GM23338 (cell line): ENCODE data around the gene ACVR1C. TPM values are rescaled to one million over a fixed set of nuclear protein-coding genes. Genes with fewer than 3 reads are reported as not detected.

ENCODE experiments used
- ATAC-seq: fragments of 200-7000 bp; cut with Tn5 transposase; 3 replicates; pipeline ENCODE4 v1.9.1; 2020
- DNase-seq: peaks from one replicate; pipeline ENCODE4 v3.0.0-alpha.2; 2015; ENCODE audit warnings: low spot score
- H2AFZ ChIP-seq: fragments of 200-600 bp; sonication (generic); 2 replicates; pipeline ENCODE4 v1.8.0; 2016; ENCODE audit warnings: antibody characterized with exemption, mild to moderate bottlenecking, moderate library complexity
- H3F3A ChIP-seq: fragments of 200-600 bp; sonication (generic); replicated peaks from 2 replicates; pipeline ENCODE4 v1.8.0; 2017; ENCODE audit warnings: antibody characterized with exemption, mixed run types, low read depth
- H3K27ac ChIP-seq: fragments of 200-600 bp; sonication (generic); 2 replicates; pipeline ENCODE4 v1.6.1; 2016; ENCODE audit warnings: low read depth
- H3K27me3 ChIP-seq: fragments of 200-600 bp; sonication (generic); 2 replicates; pipeline ENCODE4 v1.8.0; 2016; ENCODE audit warnings: mild to moderate bottlenecking, mixed run types, moderate library complexity; ENCODE audit not compliant: insufficient read depth
- H3K36me3 ChIP-seq: fragments of 200-600 bp; sonication (generic); 2 replicates; pipeline ENCODE4 v1.8.0; 2016; ENCODE audit warnings: mild to moderate bottlenecking; ENCODE audit not compliant: insufficient read depth
- H3K4me1 ChIP-seq: fragments of 200-600 bp; sonication (generic); 2 replicates; pipeline ENCODE4 v1.8.0; 2016; ENCODE audit warnings: mild to moderate bottlenecking, moderate library complexity; ENCODE audit not compliant: insufficient read depth
- H3K4me2 ChIP-seq: fragments of 200-600 bp; sonication (generic); 2 replicates; pipeline ENCODE4 v1.7.1; 2017; ENCODE audit warnings: mixed run types
- H3K4me3 ChIP-seq: fragments of 200-600 bp; sonication (generic); 2 replicates; pipeline ENCODE4 v1.6.1; 2016; ENCODE audit warnings: mixed run types
- H3K79me2 ChIP-seq: fragments of 200-600 bp; sonication (generic); replicated peaks from 2 replicates; pipeline ENCODE4 v1.8.0; 2017; ENCODE audit warnings: mild to moderate bottlenecking; ENCODE audit not compliant: insufficient read depth
- H3K9me2 ChIP-seq: fragments of 200-600 bp; sonication (generic); 2 replicates; pipeline ENCODE4 v1.8.0; 2017; ENCODE audit not compliant: insufficient read depth
- H4K20me1 ChIP-seq: fragments of 200-600 bp; sonication (generic); replicated peaks from 2 replicates; pipeline ENCODE4 v1.8.0; 2017; ENCODE audit warnings: mild to moderate bottlenecking; ENCODE audit not compliant: insufficient read depth
- H3K27ac Mint-ChIP-seq: 2 replicates; pipeline ENCODE4 v1.8.0; 2020; ENCODE audit warnings: inconsistent platforms, mild to moderate bottlenecking, moderate library complexity, mixed read lengths
- H3K27me3 Mint-ChIP-seq: 3 replicates; pipeline ENCODE4 v1.8.0; 2022; ENCODE audit warnings: low read depth, mild to moderate bottlenecking, moderate library complexity, mixed read lengths, inconsistent platforms; ENCODE audit not compliant: insufficient read depth, poor library complexity
- H3K36me3 Mint-ChIP-seq: 3 replicates; pipeline ENCODE4 v1.8.0; 2021; ENCODE audit warnings: low read depth, mild to moderate bottlenecking, inconsistent platforms, moderate library complexity, mixed read lengths
- H3K4me1 Mint-ChIP-seq: 3 replicates; pipeline ENCODE4 v1.8.0; 2020; ENCODE audit warnings: mild to moderate bottlenecking, inconsistent platforms, mixed read lengths
- H3K4me3 Mint-ChIP-seq: 3 replicates; pipeline ENCODE4 v1.8.0; 2021; ENCODE audit warnings: moderate library complexity, mild to moderate bottlenecking, inconsistent platforms, mixed read lengths
- H3K9me3 Mint-ChIP-seq: 3 replicates; pipeline ENCODE4 v1.8.0; 2020; ENCODE audit warnings: moderate library complexity, mild to moderate bottlenecking, inconsistent platforms, mixed read lengths
- CREB1 ChIP-seq: fragments of 250-450 bp; sonication (Bioruptor Pico); IDR thresholded peaks from 2 replicates; pipeline ENCODE4 v1.5.0; 2020; ENCODE audit warnings: low read depth, mild to moderate bottlenecking, moderate library complexity
- JUNB ChIP-seq: IDR thresholded peaks from one replicate; pipeline ENCODE4 v1.6.1; 2016; ENCODE audit warnings: antibody characterized with exemption; ENCODE audit not compliant: unreplicated experiment
- NANOG ChIP-seq: IDR thresholded peaks from 2 replicates; pipeline ENCODE4 v1.6.1; 2016; ENCODE audit warnings: antibody characterized with exemption, borderline replicate concordance
- POLR2AphosphoS5 ChIP-seq: IDR thresholded peaks from 2 replicates; pipeline ENCODE4 v1.6.1; 2016; ENCODE audit warnings: antibody characterized with exemption, low read depth
- polyA plus RNA-seq: library from polyadenylated mRNA; unstranded; fragments of >200 nt; fragmentation: Nextera tagmentation; extraction: Ambion mirVana; gene quantifications from 2 replicates; pipeline ENCODE4 v1.2.1, GENCODE V29; 2016
- total RNA-seq: library from RNA; depleted of rRNA; stranded (reverse); fragments of >200 nt; shearing (Covaris generic); gene quantifications from 2 replicates; pipeline ENCODE4 v1.2.3, GENCODE V29; 2014
- TF ChIP-seq, protein P1 (sequence below): IDR thresholded peaks from one replicate; pipeline ENCODE4 v1.6.1; 2018; ENCODE audit warnings: antibody characterized with exemption; ENCODE audit not compliant: unreplicated experiment
- TF ChIP-seq, protein P2 (sequence below): fragments of 250-450 bp; sonication (Bioruptor Pico); IDR thresholded peaks from 2 replicates; pipeline ENCODE4 v1.5.0; 2020; ENCODE audit warnings: mild to moderate bottlenecking, moderate library complexity
- TF ChIP-seq, protein P3 (sequence below), 2 experiments: fragments of 200-600 bp in 1 of 2; sonication (generic) in 1 of 2; conservative IDR thresholded peaks; 2 replicates each; pipeline versions ENCODE4 v1.5.1 to v1.6.1; 2016 to 2017; ENCODE audit warnings: antibody characterized with exemption in 2 of 2, low read depth in 2 of 2, mild to moderate bottlenecking in 2 of 2, moderate library complexity in 1 of 2

Gene ACVR1C
- total and polyA plus RNA-seq, 2 experiments from 2014 or later, result 0.61 to 0.94 TPM

DNA sequence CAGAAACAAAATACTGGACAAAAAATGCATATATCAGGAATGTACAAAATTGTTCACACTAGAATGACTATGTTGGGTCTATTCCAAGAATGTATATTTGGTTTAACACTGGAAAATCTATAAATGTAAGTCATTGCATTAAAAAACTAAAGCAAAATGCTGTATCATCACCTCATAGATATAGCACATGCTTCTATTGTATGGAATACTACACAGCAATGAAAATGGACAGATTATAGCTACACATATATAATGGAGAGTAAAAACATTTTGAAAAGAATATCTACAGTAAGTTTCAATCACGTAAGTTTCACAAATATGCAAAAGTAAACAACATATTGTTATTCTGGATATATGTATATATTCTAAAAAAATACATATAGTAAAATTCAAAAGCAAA lies 91.8 kb downstream of the ACVR1C start:
- no peak for DNase-seq
- no peak overlapping the region for H3K27ac ChIP-seq
- H3K4me2 ChIP-seq, result no peak overlapping the region
- ATAC-seq, result no peak
- H3K4me1 ChIP-seq, result no peaks in the 10 kb centered on the region
- Mint-ChIP-seq H3K27me3 (no peaks in the 10 kb centered on the region), H3K36me3 (no peaks in the 10 kb centered on the region), H3K4me1 (no peaks in the 10 kb centered on the region; the same call in 2 of the 3 replicates), H3K9me3 (no peaks in the 10 kb centered on the region), H3K4me3 (no peak overlapping the region), H3K27ac (no peak overlapping the region)
- H3K36me3 ChIP-seq, result no peaks in the 10 kb centered on the region
- H3K4me3 ChIP-seq, result no peak overlapping the region
- no peaks in the 10 kb centered on the region for H3K9me2 ChIP-seq
- no peak overlapping the region for H2AFZ ChIP-seq
- no peaks in the 10 kb centered on the region for H3F3A ChIP-seq
- H3K27me3 ChIP-seq, result no peaks in the 10 kb centered on the region
- TF ChIP-seq NANOG, result no peak
- no peak for TF ChIP-seq POLR2AphosphoS5
- H3K79me2 ChIP-seq, result no peaks in the 10 kb centered on the region
- no peaks in the 10 kb centered on the region for H4K20me1 ChIP-seq

DNA sequence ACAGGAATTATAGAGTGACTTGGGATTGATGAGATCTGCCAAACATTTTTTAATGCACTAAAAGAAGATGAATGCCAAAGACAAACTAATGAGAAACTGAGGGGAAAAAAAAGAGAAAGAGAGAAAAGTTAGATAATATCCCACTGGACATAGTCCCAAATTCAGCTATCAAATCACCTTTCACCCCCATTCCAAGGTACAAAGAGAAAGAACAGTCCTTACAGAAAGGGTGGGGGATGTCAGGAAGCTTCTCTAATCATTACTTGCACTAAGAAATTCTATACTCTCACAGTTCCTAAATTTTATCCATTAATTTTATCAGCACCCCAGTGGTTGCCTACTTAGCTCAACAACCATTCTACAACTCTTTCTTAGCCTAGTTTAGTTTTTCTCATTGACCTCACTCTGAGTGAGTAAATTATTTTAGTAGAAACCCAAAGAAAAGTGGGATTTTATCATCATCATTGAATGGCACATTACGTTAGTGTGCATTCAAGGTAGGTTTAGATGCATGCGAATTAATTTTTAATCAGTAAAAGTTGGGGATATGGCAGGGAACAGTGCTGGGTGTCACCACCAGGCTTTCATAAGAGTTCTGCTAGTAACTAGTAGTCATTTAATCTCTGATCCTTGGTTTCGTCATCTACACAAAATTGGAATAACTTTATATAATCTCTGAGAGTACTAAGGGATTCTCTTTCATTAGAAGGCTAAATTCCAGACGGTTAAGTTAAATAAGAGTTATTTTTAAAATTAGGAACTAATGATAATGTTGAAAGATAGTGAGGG lies 99.5 kb downstream of the ACVR1C start:
- Mint-ChIP-seq H3K27ac (no peak overlapping the region), H3K4me3 (no peak overlapping the region), H3K36me3 (no peaks in the 10 kb centered on the region)

More for the DNA sequence above, 99.5 kb downstream of the ACVR1C start:
- Mint-ChIP-seq H3K4me1 (no peaks in the 10 kb centered on the region), H3K27me3 (no peaks in the 10 kb centered on the region), H3K9me3 (no peaks in the 10 kb centered on the region)
- no peaks in the 10 kb centered on the region for H3F3A ChIP-seq
- ATAC-seq (no peak), DNase-seq (no peak)
- H3K4me1 ChIP-seq, result no peaks in the 10 kb centered on the region
- H3K27ac ChIP-seq, result no peak overlapping the region
- TF ChIP-seq, protein P1, sequence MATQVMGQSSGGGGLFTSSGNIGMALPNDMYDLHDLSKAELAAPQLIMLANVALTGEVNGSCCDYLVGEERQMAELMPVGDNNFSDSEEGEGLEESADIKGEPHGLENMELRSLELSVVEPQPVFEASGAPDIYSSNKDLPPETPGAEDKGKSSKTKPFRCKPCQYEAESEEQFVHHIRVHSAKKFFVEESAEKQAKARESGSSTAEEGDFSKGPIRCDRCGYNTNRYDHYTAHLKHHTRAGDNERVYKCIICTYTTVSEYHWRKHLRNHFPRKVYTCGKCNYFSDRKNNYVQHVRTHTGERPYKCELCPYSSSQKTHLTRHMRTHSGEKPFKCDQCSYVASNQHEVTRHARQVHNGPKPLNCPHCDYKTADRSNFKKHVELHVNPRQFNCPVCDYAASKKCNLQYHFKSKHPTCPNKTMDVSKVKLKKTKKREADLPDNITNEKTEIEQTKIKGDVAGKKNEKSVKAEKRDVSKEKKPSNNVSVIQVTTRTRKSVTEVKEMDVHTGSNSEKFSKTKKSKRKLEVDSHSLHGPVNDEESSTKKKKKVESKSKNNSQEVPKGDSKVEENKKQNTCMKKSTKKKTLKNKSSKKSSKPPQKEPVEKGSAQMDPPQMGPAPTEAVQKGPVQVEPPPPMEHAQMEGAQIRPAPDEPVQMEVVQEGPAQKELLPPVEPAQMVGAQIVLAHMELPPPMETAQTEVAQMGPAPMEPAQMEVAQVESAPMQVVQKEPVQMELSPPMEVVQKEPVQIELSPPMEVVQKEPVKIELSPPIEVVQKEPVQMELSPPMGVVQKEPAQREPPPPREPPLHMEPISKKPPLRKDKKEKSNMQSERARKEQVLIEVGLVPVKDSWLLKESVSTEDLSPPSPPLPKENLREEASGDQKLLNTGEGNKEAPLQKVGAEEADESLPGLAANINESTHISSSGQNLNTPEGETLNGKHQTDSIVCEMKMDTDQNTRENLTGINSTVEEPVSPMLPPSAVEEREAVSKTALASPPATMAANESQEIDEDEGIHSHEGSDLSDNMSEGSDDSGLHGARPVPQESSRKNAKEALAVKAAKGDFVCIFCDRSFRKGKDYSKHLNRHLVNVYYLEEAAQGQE, result no peak
- TF ChIP-seq, protein P2, sequence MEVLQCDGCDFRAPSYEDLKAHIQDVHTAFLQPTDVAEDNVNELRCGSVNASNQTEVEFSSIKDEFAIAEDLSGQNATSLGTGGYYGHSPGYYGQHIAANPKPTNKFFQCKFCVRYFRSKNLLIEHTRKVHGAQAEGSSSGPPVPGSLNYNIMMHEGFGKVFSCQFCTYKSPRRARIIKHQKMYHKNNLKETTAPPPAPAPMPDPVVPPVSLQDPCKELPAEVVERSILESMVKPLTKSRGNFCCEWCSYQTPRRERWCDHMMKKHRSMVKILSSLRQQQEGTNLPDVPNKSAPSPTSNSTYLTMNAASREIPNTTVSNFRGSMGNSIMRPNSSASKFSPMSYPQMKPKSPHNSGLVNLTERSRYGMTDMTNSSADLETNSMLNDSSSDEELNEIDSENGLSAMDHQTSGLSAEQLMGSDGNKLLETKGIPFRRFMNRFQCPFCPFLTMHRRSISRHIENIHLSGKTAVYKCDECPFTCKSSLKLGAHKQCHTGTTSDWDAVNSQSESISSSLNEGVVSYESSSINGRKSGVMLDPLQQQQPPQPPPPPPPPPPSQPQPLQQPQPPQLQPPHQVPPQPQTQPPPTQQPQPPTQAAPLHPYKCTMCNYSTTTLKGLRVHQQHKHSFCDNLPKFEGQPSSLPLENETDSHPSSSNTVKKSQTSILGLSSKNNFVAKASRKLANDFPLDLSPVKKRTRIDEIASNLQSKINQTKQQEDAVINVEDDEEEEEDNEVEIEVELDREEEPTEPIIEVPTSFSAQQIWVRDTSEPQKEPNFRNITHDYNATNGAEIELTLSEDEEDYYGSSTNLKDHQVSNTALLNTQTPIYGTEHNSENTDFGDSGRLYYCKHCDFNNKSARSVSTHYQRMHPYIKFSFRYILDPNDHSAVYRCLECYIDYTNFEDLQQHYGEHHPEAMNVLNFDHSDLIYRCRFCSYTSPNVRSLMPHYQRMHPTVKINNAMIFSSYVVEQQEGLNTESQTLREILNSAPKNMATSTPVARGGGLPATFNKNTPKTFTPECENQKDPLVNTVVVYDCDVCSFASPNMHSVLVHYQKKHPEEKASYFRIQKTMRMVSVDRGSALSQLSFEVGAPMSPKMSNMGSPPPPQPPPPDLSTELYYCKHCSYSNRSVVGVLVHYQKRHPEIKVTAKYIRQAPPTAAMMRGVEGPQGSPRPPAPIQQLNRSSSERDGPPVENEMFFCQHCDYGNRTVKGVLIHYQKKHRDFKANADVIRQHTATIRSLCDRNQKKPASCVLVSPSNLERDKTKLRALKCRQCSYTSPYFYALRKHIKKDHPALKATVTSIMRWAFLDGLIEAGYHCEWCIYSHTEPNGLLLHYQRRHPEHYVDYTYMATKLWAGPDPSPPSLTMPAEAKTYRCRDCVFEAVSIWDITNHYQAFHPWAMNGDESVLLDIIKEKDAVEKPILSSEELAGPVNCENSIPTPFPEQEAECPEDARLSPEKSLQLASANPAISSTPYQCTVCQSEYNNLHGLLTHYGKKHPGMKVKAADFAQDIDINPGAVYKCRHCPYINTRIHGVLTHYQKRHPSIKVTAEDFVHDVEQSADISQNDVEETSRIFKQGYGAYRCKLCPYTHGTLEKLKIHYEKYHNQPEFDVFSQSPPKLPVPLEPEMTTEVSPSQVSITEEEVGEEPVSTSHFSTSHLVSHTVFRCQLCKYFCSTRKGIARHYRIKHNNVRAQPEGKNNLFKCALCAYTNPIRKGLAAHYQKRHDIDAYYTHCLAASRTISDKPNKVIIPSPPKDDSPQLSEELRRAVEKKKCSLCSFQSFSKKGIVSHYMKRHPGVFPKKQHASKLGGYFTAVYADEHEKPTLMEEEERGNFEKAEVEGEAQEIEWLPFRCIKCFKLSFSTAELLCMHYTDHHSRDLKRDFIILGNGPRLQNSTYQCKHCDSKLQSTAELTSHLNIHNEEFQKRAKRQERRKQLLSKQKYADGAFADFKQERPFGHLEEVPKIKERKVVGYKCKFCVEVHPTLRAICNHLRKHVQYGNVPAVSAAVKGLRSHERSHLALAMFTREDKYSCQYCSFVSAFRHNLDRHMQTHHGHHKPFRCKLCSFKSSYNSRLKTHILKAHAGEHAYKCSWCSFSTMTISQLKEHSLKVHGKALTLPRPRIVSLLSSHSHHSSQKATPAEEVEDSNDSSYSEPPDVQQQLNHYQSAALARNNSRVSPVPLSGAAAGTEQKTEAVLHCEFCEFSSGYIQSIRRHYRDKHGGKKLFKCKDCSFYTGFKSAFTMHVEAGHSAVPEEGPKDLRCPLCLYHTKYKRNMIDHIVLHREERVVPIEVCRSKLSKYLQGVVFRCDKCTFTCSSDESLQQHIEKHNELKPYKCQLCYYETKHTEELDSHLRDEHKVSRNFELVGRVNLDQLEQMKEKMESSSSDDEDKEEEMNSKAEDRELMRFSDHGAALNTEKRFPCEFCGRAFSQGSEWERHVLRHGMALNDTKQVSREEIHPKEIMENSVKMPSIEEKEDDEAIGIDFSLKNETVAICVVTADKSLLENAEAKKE (CRISPR knock-in tag), result no peak
- no peak for TF ChIP-seq JUNB
- TF ChIP-seq, protein P3, sequence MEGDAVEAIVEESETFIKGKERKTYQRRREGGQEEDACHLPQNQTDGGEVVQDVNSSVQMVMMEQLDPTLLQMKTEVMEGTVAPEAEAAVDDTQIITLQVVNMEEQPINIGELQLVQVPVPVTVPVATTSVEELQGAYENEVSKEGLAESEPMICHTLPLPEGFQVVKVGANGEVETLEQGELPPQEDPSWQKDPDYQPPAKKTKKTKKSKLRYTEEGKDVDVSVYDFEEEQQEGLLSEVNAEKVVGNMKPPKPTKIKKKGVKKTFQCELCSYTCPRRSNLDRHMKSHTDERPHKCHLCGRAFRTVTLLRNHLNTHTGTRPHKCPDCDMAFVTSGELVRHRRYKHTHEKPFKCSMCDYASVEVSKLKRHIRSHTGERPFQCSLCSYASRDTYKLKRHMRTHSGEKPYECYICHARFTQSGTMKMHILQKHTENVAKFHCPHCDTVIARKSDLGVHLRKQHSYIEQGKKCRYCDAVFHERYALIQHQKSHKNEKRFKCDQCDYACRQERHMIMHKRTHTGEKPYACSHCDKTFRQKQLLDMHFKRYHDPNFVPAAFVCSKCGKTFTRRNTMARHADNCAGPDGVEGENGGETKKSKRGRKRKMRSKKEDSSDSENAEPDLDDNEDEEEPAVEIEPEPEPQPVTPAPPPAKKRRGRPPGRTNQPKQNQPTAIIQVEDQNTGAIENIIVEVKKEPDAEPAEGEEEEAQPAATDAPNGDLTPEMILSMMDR (conservative IDR thresholded peaks at IDR 0.05; ENCODE audit: low read depth in 2 of 2), result no peak
- TF ChIP-seq NANOG, result no peak
- no peak for TF ChIP-seq CREB1 (CRISPR knock-in tag)
- no peak for TF ChIP-seq POLR2AphosphoS5
- H3K27me3 ChIP-seq, result no peaks in the 10 kb centered on the region
- no peaks in the 10 kb centered on the region for H4K20me1 ChIP-seq
- no peaks in the 10 kb centered on the region for H3K79me2 ChIP-seq
- H3K4me3 ChIP-seq, result no peak overlapping the region
- no peak overlapping the region for H3K4me2 ChIP-seq
- H3K9me2 ChIP-seq, result no peaks in the 10 kb centered on the region
- H2AFZ ChIP-seq, result no peak overlapping the region
- no peaks in the 10 kb centered on the region for H3K36me3 ChIP-seq
